Skeletal muscle satellite cell (primary cell): Measurements from ENCODE around the gene AUP1. TPM values are rescaled to one million over a fixed set of nuclear protein-coding genes. Genes with fewer than 3 reads are reported as not detected.

ENCODE experiments used
- H3K27me3 ChIP-seq: 2 replicates; pipeline ENCODE4 v1.7.0; 2013; ENCODE audit warnings: low read length; ENCODE audit not compliant: control insufficient read depth, insufficient read depth
- H3K36me3 ChIP-seq: 2 replicates; pipeline ENCODE4 v1.7.0; 2013; ENCODE audit warnings: mild to moderate bottlenecking, control low read depth, low read length; ENCODE audit not compliant: insufficient read depth
- H3K4me1 ChIP-seq: 2 replicates; pipeline ENCODE4 v1.7.0; 2013; ENCODE audit warnings: low read length; ENCODE audit not compliant: control insufficient read depth, insufficient read depth
- H3K4me2 ChIP-seq: 2 replicates; pipeline ENCODE4 v1.7.0; 2013; ENCODE audit warnings: mild to moderate bottlenecking, low read length
- H3K4me3 ChIP-seq: 2 replicates; pipeline ENCODE4 v1.7.0; 2013; ENCODE audit warnings: low read length
- H3K9ac ChIP-seq: 2 replicates; pipeline ENCODE4 v1.7.0; 2013; ENCODE audit warnings: mild to moderate bottlenecking, low read depth, low read length, moderate library complexity
- H3K9me3 ChIP-seq: replicated peaks from 2 replicates; pipeline ENCODE4 v1.7.0; 2013; ENCODE audit warnings: mild to moderate bottlenecking, control low read depth, low read length
- total RNA-seq: library from RNA; depleted of rRNA; stranded (reverse); fragments of >200 nt; gene quantifications from 2 replicates; pipeline ENCODE4 v1.2.3, GENCODE V29; 2012; rRNA removed

AUP1 gene, protein sequence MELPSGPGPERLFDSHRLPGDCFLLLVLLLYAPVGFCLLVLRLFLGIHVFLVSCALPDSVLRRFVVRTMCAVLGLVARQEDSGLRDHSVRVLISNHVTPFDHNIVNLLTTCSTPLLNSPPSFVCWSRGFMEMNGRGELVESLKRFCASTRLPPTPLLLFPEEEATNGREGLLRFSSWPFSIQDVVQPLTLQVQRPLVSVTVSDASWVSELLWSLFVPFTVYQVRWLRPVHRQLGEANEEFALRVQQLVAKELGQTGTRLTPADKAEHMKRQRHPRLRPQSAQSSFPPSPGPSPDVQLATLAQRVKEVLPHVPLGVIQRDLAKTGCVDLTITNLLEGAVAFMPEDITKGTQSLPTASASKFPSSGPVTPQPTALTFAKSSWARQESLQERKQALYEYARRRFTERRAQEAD
- 101 and 167 TPM in 2 replicates for total RNA-seq

DNA sequence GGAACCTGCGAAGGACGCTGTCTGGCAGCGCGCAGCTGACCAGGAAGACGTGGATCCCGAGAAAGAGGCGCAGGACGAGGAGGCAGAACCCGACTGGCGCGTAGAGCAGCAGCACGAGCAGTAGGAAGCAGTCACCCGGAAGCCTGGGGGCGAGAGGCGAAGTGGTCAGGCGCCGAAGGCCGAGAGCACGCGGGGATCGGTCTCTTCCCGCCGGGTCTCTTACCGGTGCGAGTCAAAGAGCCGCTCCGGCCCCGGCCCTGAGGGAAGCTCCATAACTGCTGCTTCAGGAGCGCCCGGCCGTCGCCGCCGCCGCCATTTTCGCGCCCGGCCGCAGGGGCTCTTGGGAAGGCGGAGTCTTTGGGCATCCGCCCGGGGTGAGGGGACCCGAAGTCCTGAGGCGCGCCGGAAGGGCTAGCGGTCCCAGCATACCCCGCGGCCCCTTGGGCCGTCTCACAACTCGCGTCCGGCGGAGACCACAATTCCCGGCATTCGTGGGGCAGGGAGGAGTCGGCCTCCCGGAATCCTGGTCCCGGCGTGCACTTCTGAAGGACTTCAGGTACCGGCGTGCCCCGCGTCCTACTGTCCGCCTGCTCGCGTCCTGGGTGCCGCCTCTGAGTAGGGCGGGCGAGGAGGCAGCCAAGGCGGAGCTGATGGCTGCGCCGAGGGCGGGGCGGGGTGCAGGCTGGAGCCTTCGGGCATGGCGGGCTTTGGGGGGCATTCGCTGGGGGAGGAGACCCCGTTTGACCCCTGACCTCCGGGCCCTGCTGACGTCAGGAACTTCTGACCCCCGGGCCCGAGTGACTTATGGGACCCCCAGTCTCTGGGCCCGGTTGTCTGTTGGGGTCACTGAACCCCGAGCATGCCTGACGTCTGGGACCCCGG is at the start of gene AUP1, which contains the start of gene HTRA2:
TSS of gene AUP1 (minus strand) at position 350 of the 882 bp plus-strand sequence. CDS start at position 273, 77 bp downstream.
TSS of gene HTRA2 (plus strand) at position 577 of the 882 bp plus-strand sequence. CDS start at position 651, 74 bp downstream.
- peak within 1 kb of the TSS; percentile 85 for H3K4me3 ChIP-seq
- no peaks in the 10 kb centered on the region for H3K27me3 ChIP-seq
- H3K9ac ChIP-seq = peak within 1 kb of the TSS; percentile 93
- peaks cover 20% of the 10 kb centered on the region for H3K4me1 ChIP-seq
- H3K9me3 ChIP-seq = no peaks in the 10 kb centered on the region
- peaks cover 47% of the 10 kb centered on the region for H3K36me3 ChIP-seq
- peak within 1 kb of the TSS; percentile 99 for H3K4me2 ChIP-seq

DNA sequence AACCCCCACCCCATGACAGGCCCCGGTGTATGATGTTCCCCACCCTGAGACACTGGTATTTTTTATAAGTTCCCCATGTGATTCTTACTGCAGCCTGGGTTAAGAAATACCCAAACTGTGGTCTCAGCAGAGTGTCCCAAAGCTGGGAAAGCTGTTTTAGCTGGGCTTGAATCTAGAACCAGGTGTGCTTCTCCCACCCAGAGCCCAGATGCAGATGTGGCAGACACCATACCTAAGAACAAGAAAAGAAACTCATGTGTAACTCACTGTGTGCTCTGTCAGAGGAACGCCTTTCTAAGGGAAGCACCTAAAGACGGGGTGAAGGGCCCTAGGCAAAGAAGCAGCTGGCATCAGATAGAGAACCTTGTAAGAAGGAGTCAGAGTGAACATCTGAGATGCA is 48.9 kb upstream of the AUP1 start:
- Histone ChIP-seq H3K9me3 (no peaks in the 10 kb centered on the region), H3K4me2 (no peak overlapping the region), H3K36me3 (no peaks in the 10 kb centered on the region), H3K9ac (no peak overlapping the region), H3K4me1 (peaks cover 52% of the 10 kb centered on the region), H3K27me3 (no peaks in the 10 kb centered on the region), H3K4me3 (no peak overlapping the region)

DNA sequence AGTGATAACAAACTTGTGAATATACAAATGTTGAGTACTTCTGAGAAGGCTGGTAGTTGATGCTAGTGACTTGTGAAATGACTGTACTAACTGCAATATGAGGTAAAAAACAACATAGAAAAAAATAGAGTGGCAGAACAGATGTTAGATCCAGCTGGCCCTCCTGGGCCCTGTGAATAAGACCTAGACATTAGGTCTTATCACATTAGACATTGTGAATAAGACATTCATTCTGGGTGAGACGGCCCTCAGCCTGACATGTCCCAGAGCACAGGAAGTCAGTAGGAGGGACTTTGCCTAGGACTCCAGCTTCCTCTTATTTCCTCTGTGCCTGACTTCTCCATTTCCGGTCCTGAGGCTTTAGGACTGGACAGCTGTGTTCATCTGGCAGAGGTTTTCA is 47.9 kb upstream of the AUP1 start:
- Histone ChIP-seq H3K27me3 (no peaks in the 10 kb centered on the region), H3K36me3 (no peaks in the 10 kb centered on the region), H3K4me3 (no peak overlapping the region), H3K4me1 (peaks cover 50% of the 10 kb centered on the region), H3K9me3 (no peaks in the 10 kb centered on the region), H3K4me2 (peak overlapping the region; percentile 12), H3K9ac (no peak overlapping the region)

DNA sequence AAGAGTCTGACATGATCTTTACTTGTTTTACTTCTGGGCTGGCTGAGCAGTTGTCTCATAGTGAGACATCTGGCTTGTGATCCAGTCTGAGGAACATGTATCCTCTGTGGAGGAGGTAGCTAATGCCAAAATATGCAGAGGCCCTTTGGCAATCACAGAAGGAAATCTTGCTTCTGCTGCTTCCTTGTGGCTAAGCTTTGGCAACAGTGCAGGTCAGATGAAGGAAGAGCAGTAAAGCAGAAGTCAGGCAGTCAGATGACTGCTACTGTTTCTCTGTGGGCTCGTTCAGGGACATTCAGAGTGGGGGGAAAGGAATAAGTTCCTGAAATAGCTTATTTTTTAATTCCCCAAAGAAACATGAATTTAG is 47.3 kb upstream of the AUP1 start:
- H3K4me1 ChIP-seq = peaks cover 50% of the 10 kb centered on the region
- no peaks in the 10 kb centered on the region for H3K9me3 ChIP-seq
- peak overlapping the region; percentile 38 for H3K9ac ChIP-seq
- H3K36me3 ChIP-seq = no peaks in the 10 kb centered on the region
- H3K4me2 ChIP-seq = peak overlapping the region; percentile 12
- no peak overlapping the region for H3K4me3 ChIP-seq
- no peaks in the 10 kb centered on the region for H3K27me3 ChIP-seq

DNA sequence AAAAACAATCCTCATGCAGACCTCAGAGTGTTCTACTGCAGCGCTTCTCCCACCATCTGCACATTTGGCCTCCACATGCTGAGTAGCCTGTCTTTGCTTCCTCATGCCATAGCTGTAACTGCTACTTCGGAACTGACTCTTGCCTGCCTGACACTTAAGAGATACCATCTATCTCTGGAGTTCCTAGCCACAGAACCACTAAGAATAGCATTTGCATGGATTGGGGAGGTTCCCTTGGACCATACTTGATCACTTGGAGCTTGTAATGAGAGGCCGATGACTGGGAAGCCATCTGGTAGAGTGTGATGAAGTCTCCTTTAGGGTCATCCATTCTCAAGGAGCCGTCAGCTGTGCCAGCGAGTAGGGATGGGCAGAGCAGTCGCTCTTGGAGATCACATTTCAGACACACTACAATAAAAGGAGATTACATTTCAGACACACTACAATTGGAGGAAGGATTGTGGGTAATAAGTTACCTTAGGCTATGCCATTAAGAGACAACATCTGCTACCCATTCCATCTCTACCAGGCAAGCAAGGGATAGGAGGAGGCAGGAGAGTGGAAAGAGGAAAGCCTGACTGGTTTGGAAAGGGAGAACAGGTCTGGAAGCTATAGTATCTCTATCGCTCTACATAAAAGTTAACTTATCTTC is 46.8 kb upstream of the AUP1 start:
- Histone ChIP-seq H3K27me3 (no peaks in the 10 kb centered on the region), H3K4me2 (peak overlapping the region; percentile 6), H3K9me3 (no peaks in the 10 kb centered on the region), H3K9ac (peak overlapping the region; percentile 17), H3K36me3 (no peaks in the 10 kb centered on the region), H3K4me1 (peaks cover 50% of the 10 kb centered on the region), H3K4me3 (peak overlapping the region; percentile 9)

DNA sequence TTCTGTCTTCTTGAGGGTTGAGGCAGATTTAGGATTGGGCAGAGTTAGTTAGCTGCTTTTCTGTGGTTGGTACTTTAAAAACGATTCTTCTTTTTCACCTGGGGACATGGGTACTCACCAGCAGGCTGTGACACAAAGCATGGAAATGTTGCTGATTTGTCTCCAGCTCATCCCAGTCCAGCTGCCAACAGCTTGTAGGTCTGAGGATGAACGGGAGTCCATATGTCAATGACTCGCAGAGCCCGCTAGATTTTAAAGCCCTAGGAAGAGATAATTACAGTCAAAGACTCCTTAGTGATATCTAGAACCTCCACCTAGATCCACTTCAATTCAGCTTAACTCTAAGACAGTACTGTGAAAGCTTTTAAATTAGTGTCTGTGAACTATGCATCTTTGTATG is 45.8 kb upstream of the AUP1 start:
- Histone ChIP-seq H3K9ac (no peak overlapping the region), H3K4me1 (peaks cover 54% of the 10 kb centered on the region), H3K27me3 (no peaks in the 10 kb centered on the region)

DNA sequence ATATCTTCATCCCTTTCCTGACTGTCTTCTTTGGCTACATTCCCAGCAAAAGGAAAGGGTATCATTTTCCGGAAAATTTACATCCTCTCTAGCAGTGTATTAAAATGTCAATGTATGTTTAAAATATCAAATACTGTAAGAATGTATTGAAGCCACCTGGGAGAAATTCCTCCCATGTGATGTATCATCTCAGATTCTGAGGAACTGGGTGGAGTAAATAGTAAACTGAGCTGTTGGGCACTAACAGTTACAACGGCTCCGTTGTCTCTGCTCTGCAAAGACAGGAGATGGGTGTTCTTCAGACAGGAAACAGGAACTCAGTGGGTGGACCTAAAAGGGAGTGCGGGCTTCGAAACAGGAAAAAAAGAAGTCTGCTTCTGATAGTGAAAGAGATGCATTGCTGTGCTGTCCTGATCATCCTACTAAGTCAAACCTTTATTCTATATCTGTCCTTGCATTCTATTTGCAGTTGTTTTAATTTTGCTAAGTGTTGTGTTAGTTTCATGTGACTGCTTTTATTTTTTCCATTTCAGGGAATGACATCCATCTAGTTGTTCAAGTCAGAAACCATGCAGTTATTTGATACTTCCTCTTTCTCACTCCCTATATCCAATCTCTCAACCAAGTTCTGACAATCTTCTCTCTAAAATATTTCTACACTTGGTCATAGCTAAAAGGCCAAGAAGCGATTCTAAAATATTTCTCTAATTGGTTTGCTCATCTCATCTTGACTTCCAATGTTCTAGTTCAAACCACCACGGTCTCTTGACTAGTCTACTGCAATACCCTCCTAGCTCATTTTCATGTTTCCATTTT is 44.4 kb upstream of the AUP1 start:
- Histone ChIP-seq H3K4me3 (peak overlapping the region; percentile 36), H3K9ac (peak overlapping the region; percentile 61), H3K36me3 (no peaks in the 10 kb centered on the region), H3K4me1 (peaks cover 56% of the 10 kb centered on the region), H3K4me2 (peak overlapping the region; percentile 74), H3K9me3 (no peaks in the 10 kb centered on the region), H3K27me3 (no peaks in the 10 kb centered on the region)

More for the DNA sequence above, 45.8 kb upstream of the AUP1 start:
- Histone ChIP-seq H3K4me3 (no peak overlapping the region), H3K9me3 (no peaks in the 10 kb centered on the region), H3K36me3 (no peaks in the 10 kb centered on the region), H3K4me2 (no peak overlapping the region)

DNA sequence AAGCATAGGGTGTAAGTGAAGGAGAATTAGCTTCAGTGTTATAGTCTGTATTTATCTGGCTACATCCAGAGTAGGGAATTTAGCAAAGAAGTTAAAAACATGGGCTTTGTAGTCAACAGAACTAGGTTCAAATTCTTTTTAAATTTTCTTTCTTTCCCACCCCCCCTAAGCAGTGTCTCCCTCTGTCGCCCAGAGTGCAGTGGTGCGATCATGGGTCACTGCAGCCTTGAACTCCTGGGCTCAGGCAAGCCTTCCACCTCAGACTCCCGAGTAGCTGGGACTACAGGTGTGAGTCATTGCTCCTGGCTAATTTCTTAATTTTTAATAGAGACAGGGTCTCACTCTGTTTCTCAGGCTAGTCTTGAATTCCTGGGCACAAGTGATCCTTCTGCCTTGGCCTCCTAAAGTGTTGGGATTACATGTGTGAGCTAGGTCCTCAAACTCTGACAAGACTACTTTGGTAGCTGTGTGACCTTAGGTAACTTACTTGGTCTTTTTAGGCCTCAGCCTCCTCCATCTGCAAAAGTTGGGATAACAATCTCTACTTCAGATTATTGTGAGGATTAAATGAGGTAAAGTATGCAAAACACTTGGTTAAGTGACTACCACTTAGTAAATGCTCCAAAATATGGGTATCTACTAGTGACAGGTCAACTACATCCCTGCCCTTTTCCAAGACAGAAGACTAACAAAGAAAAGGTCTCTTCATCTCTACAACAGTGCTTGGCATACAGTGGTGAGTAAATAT is 42.8 kb upstream of the AUP1 start:
- Histone ChIP-seq H3K4me1 (peaks cover 65% of the 10 kb centered on the region), H3K9ac (no peak overlapping the region), H3K36me3 (no peaks in the 10 kb centered on the region), H3K4me2 (no peak overlapping the region), H3K9me3 (no peaks in the 10 kb centered on the region), H3K4me3 (no peak overlapping the region), H3K27me3 (no peaks in the 10 kb centered on the region)

DNA sequence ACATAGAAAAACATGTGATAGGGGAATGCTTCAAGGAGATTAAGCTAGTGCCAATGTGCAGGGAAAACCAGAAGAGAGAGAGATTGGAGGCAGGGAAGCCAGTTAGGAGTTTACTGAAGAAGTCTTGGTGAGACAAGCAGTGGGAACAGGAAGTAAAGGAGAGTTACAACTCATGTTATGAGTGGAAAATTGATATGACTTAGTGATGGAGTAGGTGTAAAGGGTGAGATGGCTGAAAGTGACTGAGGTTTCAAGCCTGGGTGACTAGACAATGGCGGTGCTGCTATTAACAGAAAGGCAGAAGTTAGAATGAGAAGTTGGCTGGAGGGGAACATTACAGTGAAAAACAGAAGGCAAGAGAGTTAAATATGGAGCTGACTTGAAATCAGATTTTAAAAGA is 41.6 kb upstream of the AUP1 start:
- peaks cover 63% of the 10 kb centered on the region for H3K4me1 ChIP-seq
- H3K4me3 ChIP-seq = no peak overlapping the region
- no peak overlapping the region for H3K9ac ChIP-seq
- no peak overlapping the region for H3K4me2 ChIP-seq
- H3K36me3 ChIP-seq = no peaks in the 10 kb centered on the region
- H3K9me3 ChIP-seq = no peaks in the 10 kb centered on the region
- no peaks in the 10 kb centered on the region for H3K27me3 ChIP-seq

DNA sequence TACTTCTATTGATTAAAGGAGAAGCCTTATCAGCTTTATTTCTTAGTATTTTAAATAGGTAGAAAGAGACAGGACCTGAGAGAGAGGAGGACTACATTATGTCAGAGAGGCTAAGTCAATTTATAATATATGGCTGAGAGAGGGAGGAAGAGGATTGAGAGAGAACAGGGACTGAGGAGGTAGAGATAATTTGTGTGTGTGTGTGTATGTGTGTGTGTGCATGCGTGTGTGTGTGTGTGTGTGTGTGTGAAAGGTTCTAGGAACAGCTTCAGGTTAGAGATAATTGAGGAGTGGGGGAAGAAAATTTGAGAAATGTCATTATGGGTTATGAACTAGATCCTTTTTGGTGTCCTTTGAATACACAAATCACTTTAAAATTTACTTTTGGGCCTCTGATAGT is 40.2 kb upstream of the AUP1 start:
- H3K9ac ChIP-seq = no peak overlapping the region
- peaks cover 57% of the 10 kb centered on the region for H3K4me1 ChIP-seq
- H3K27me3 ChIP-seq = no peaks in the 10 kb centered on the region
- no peak overlapping the region for H3K4me2 ChIP-seq
- no peaks in the 10 kb centered on the region for H3K36me3 ChIP-seq
- H3K9me3 ChIP-seq = no peaks in the 10 kb centered on the region
- no peak overlapping the region for H3K4me3 ChIP-seq
